Activated T-helper 2 cell treated with anti-CD3 and anti-CD28 coated beads, Interferon-gamma antibody, Interleukin-2, Interleukin-4, amounts not matched to agents 10 μg/mL and 5 μg/mL and 100 μg/mL, durations not matched to agents 14 hours and 24 hours and 36 hours (primary cell): ENCODE data around the gene TMEFF2. TPM values are rescaled to one million over a fixed set of nuclear protein-coding genes. Genes with fewer than 3 reads are reported as not detected.
"Not testable (repeated sequence)": the region's sequence is repeated elsewhere in the genome, so short reads cannot be mapped to it uniquely, and the experiment has no call there.

Experiments
- DNase-seq: peaks from one replicate; pipeline ENCODE4 v3.0.0; 2021; ENCODE audit warnings: low spot score
- H3K27ac Mint-ChIP-seq: one replicate; pipeline ENCODE4 v1.8.0; 2021; ENCODE audit warnings: mixed read lengths
- H3K27me3 Mint-ChIP-seq: one replicate; pipeline ENCODE4 v1.8.0; 2021; ENCODE audit warnings: low read depth, mixed read lengths
- H3K36me3 Mint-ChIP-seq: one replicate; pipeline ENCODE4 v1.8.0; 2021; ENCODE audit warnings: low read depth, mixed read lengths
- H3K4me1 Mint-ChIP-seq: one replicate; pipeline ENCODE4 v1.8.0; 2021; ENCODE audit warnings: low read depth, mixed read lengths
- H3K4me3 Mint-ChIP-seq: one replicate; pipeline ENCODE4 v1.8.0; 2021; ENCODE audit warnings: low read depth, mild to moderate bottlenecking, moderate library complexity, mixed read lengths
- H3K9me3 Mint-ChIP-seq: one replicate; pipeline ENCODE4 v1.8.0; 2021; ENCODE audit warnings: mixed read lengths
- intact Hi-C: fragments of 100-400 bp; cut with micrococcal nuclease; formaldehyde crosslinking; loops from one replicate; pipeline ENCODE4 v1.15.1; 2023
- total RNA-seq: library from RNA; stranded (reverse); gene quantifications from 2 replicates; pipeline ENCODE4 v1.2.3, GENCODE V29; 2022

Gene TMEFF2
- total RNA-seq, 1 donor from 2014 or later, result not detected

- no peak for DNase-seq
- Mint-ChIP-seq H3K9me3 (no peaks in the 10 kb centered on the region), H3K27me3 (peaks cover 5% of the 10 kb centered on the region), H3K36me3 (no peaks in the 10 kb centered on the region), H3K27ac (no peak overlapping the region), H3K4me1 (no peaks in the 10 kb centered on the region), H3K4me3 (no peak overlapping the region)
- intact Hi-C loops, result no loop called here
Observed at GRCh38 chr2:192117705-192118104, 77.0 kb downstream of the TMEFF2 start.

GRCh38 chr2:192111536-192111935 lies 83.2 kb downstream of the TMEFF2 start:
- H3K36me3 Mint-ChIP-seq, H3K27me3 Mint-ChIP-seq, H3K9me3 Mint-ChIP-seq, DNase-seq, H3K4me1 Mint-ChIP-seq, H3K4me3 Mint-ChIP-seq, H3K27ac Mint-ChIP-seq, intact Hi-C loops: not testable (repeated sequence)

- H3K27me3 Mint-ChIP-seq, result peaks cover 2% of the 10 kb centered on the region
- no peaks in the 10 kb centered on the region for H3K4me1 Mint-ChIP-seq
- H3K9me3 Mint-ChIP-seq, result no peaks in the 10 kb centered on the region
- H3K36me3 Mint-ChIP-seq, result no peaks in the 10 kb centered on the region
- no peak for DNase-seq
- H3K27ac Mint-ChIP-seq, result no peak overlapping the region
- intact Hi-C loops, result no loop called here
- no peak overlapping the region for H3K4me3 Mint-ChIP-seq
Observed at GRCh38 chr2:192099742-192100141, 95.0 kb downstream of the TMEFF2 start.

GRCh38 chr2:192098814-192099491 lies 95.8 kb downstream of the TMEFF2 start:
- H3K4me3 Mint-ChIP-seq, result no peak overlapping the region
- H3K27me3 Mint-ChIP-seq, result peaks cover 2% of the 10 kb centered on the region
- intact Hi-C loops, result no loop called here
- DNase-seq, result no peak
- H3K4me1 Mint-ChIP-seq, result no peaks in the 10 kb centered on the region
- H3K36me3 Mint-ChIP-seq, result no peaks in the 10 kb centered on the region
- H3K27ac Mint-ChIP-seq, result no peak overlapping the region
- no peaks in the 10 kb centered on the region for H3K9me3 Mint-ChIP-seq

GRCh38 chr2:192091476-192091875 lies 103.3 kb downstream of the TMEFF2 start:
- no peaks in the 10 kb centered on the region for H3K4me1 Mint-ChIP-seq
- no peak overlapping the region for H3K27ac Mint-ChIP-seq
- DNase-seq, result no peak
- no peak overlapping the region for H3K4me3 Mint-ChIP-seq
- H3K27me3 Mint-ChIP-seq, result peaks cover 2% of the 10 kb centered on the region
- intact Hi-C loops, result no loop called here
- H3K9me3 Mint-ChIP-seq, result no peaks in the 10 kb centered on the region
- H3K36me3 Mint-ChIP-seq, result no peaks in the 10 kb centered on the region

GRCh38 chr2:192090911-192091310 lies 103.8 kb downstream of the TMEFF2 start:
- intact Hi-C loops, result no loop called here
- no peak overlapping the region for H3K4me3 Mint-ChIP-seq
- H3K9me3 Mint-ChIP-seq, result no peaks in the 10 kb centered on the region
- H3K4me1 Mint-ChIP-seq, result no peaks in the 10 kb centered on the region
- DNase-seq, result no peak
- H3K36me3 Mint-ChIP-seq, result no peaks in the 10 kb centered on the region
- peaks cover 2% of the 10 kb centered on the region for H3K27me3 Mint-ChIP-seq
- no peak overlapping the region for H3K27ac Mint-ChIP-seq

GRCh38 chr2:192087398-192087958 lies 107.3 kb downstream of the TMEFF2 start:
- no peak for DNase-seq
- no peaks in the 10 kb centered on the region for H3K36me3 Mint-ChIP-seq
- no peaks in the 10 kb centered on the region for H3K4me1 Mint-ChIP-seq
- H3K4me3 Mint-ChIP-seq, result no peak overlapping the region
- H3K9me3 Mint-ChIP-seq, result no peaks in the 10 kb centered on the region
- intact Hi-C loops, result no loop called here
- H3K27me3 Mint-ChIP-seq, result peaks cover 6% of the 10 kb centered on the region
- no peak overlapping the region for H3K27ac Mint-ChIP-seq

- intact Hi-C loops, result no loop called here
- H3K9me3 Mint-ChIP-seq, result no peaks in the 10 kb centered on the region
- no peak for DNase-seq
- no peak overlapping the region for H3K27ac Mint-ChIP-seq
- no peaks in the 10 kb centered on the region for H3K4me1 Mint-ChIP-seq
- H3K27me3 Mint-ChIP-seq, result peaks cover 3% of the 10 kb centered on the region
- no peak overlapping the region for H3K4me3 Mint-ChIP-seq
- H3K36me3 Mint-ChIP-seq, result no peaks in the 10 kb centered on the region
Observed at GRCh38 chr2:192082121-192082520, 112.6 kb downstream of the TMEFF2 start.

- H3K4me3 Mint-ChIP-seq, DNase-seq, H3K36me3 Mint-ChIP-seq, H3K27me3 Mint-ChIP-seq, H3K27ac Mint-ChIP-seq, H3K4me1 Mint-ChIP-seq, intact Hi-C loops, H3K9me3 Mint-ChIP-seq: not testable (repeated sequence)
Observed at GRCh38 chr2:192080096-192080495, 114.6 kb downstream of the TMEFF2 start.

GRCh38 chr2:192073878-192074277 lies 120.9 kb downstream of the TMEFF2 start:
- peaks cover 8% of the 10 kb centered on the region for H3K4me1 Mint-ChIP-seq
- intact Hi-C loops, result no loop called here
- H3K9me3 Mint-ChIP-seq, result no peaks in the 10 kb centered on the region

GRCh38 chr2:192072778-192073177 lies 122.0 kb downstream of the TMEFF2 start:
- DNase-seq, result no peak
- Mint-ChIP-seq H3K27me3 (no peaks in the 10 kb centered on the region), H3K27ac (no peak overlapping the region), H3K9me3 (no peaks in the 10 kb centered on the region), H3K36me3 (no peaks in the 10 kb centered on the region), H3K4me1 (peaks cover 8% of the 10 kb centered on the region), H3K4me3 (no peak overlapping the region)
- intact Hi-C loops, result no loop called here

More at GRCh38 chr2:192073878-192074277, 120.9 kb downstream of the TMEFF2 start:
- no peak overlapping the region for H3K4me3 Mint-ChIP-seq
- no peak for DNase-seq
- H3K27me3 Mint-ChIP-seq, result no peaks in the 10 kb centered on the region
- H3K27ac Mint-ChIP-seq, result no peak overlapping the region
- H3K36me3 Mint-ChIP-seq, result no peaks in the 10 kb centered on the region

GRCh38 chr2:192072261-192072660 lies 122.5 kb downstream of the TMEFF2 start:
- Mint-ChIP-seq H3K4me1 (peaks cover 8% of the 10 kb centered on the region), H3K27me3 (peaks cover under 1% of the 10 kb centered on the region), H3K9me3 (no peaks in the 10 kb centered on the region), H3K4me3 (no peak overlapping the region), H3K36me3 (no peaks in the 10 kb centered on the region), H3K27ac (no peak overlapping the region)
- DNase-seq, result no peak
- intact Hi-C loops, result no loop called here

GRCh38 chr2:192070099-192070498 lies 124.6 kb downstream of the TMEFF2 start:
- Mint-ChIP-seq H3K9me3 (no peaks in the 10 kb centered on the region), H3K4me3 (no peak overlapping the region), H3K27me3 (peaks cover 6% of the 10 kb centered on the region), H3K27ac (no peak overlapping the region), H3K36me3 (no peaks in the 10 kb centered on the region), H3K4me1 (peaks cover 8% of the 10 kb centered on the region)
- intact Hi-C loops, result no loop called here
- no peak for DNase-seq
